ENCODE measurements around the gene SCO1.

The SCO1 gene

GRCh38 chr17:10624969-10625368 is 72.4 kb downstream of the SCO1 start:
- DNase-seq: no peak
- peaks cover 18% of the 10 kb centered on the region for H3K36me3 Mint-ChIP-seq (ENCODE audit: low read depth)
- H3K27me3 Mint-ChIP-seq: no peaks in the 10 kb centered on the region
- no peaks in the 10 kb centered on the region for H3K4me1 Mint-ChIP-seq (ENCODE audit: low read depth)
- no peaks in the 10 kb centered on the region for H3K9me3 Mint-ChIP-seq
- no peak overlapping the region for H3K4me3 Mint-ChIP-seq
- H3K27ac Mint-ChIP-seq: no peak overlapping the region

- DNase-seq: no peak
- H3K4me3 Mint-ChIP-seq: no peak overlapping the region
- H3K4me1 Mint-ChIP-seq (ENCODE audit: low read depth): no peaks in the 10 kb centered on the region
- peaks cover 8% of the 10 kb centered on the region for H3K36me3 Mint-ChIP-seq (ENCODE audit: low read depth)
- no peaks in the 10 kb centered on the region for H3K9me3 Mint-ChIP-seq
- H3K27ac Mint-ChIP-seq: no peak overlapping the region
- no peaks in the 10 kb centered on the region for H3K27me3 Mint-ChIP-seq
Observed at GRCh38 chr17:10623737-10624338, 73.5 kb downstream of the SCO1 start.

GRCh38 chr17:10622617-10623485 is 74.5 kb downstream of the SCO1 start:
- DNase-seq: no peak
- Mint-ChIP-seq H3K27ac (no peak overlapping the region), H3K4me1 (ENCODE audit: low read depth) (peaks cover 1% of the 10 kb centered on the region), H3K27me3 (no peaks in the 10 kb centered on the region), H3K36me3 (ENCODE audit: low read depth) (no peaks in the 10 kb centered on the region), H3K4me3 (no peak overlapping the region), H3K9me3 (no peaks in the 10 kb centered on the region)
